Psoas muscle (tissue), 8 donors: ENCODE results near the gene GPR176. TPM values are rescaled to one million over a fixed set of nuclear protein-coding genes. Genes with fewer than 3 reads are reported as not detected.

Source experiments
- ATAC-seq, 4 donors: fragments of 200-7000 bp; cut with Tn5 transposase; one replicate each; pipeline ENCODE4 v1.9.1; 2020; ENCODE audit warnings: moderate library complexity in 3 of 4, mild to moderate bottlenecking in 2 of 4
- DNase-seq, 2 donors: peaks; one replicate each; pipeline ENCODE4 v3.0.0-alpha.2; 2020
- H3K27ac ChIP-seq: fragments of 200-600 bp; one replicate; pipeline ENCODE4 v1.8.0; 2022
- H3K27me3 ChIP-seq, 3 donors: fragments of 200-600 bp in 1 of 3; one replicate each; pipeline versions ENCODE4 v1.6.1 to v1.8.0; 2013 to 2022; ENCODE audit warnings: low read length in 2 of 3, mild to moderate bottlenecking in 2 of 3, moderate library complexity in 1 of 3; ENCODE audit not compliant: insufficient read depth in 3 of 3
- H3K36me3 ChIP-seq, 2 donors: fragments of 200-600 bp in 1 of 2; one replicate each; pipeline versions ENCODE4 v1.6.1 to v1.8.0; 2013 to 2022; ENCODE audit warnings: low read depth in 1 of 2, mild to moderate bottlenecking in 1 of 2, moderate library complexity in 1 of 2; ENCODE audit not compliant: insufficient read depth in 1 of 2
- H3K4me1 ChIP-seq: fragments of 200-600 bp; one replicate; pipeline ENCODE4 v1.8.0; 2022
- H3K4me3 ChIP-seq: fragments of 200-600 bp; one replicate; pipeline ENCODE4 v1.8.0; 2022; ENCODE audit warnings: mild to moderate bottlenecking
- H3K9me3 ChIP-seq: fragments of 200-600 bp; one replicate; pipeline ENCODE4 v1.8.0; 2022
- CTCF ChIP-seq: fragments of 200-600 bp; IDR thresholded peaks from one replicate; pipeline ENCODE4 v1.8.0; 2022; ENCODE audit warnings: antibody characterized with exemption
- WGBS, 3 donors: extraction: QIAGEN DNeasy Blood & Tissue Kit; methylation state at CpG; one replicate each; pipeline versions ENCODE4 v1.1.6 to v1.1.7; 2013; 5-methylcytosine and 5-hydroxymethylcytosine counted together
- intact Hi-C, 2 donors: fragments of 100-400 bp; cut with DNase I; formaldehyde crosslinking; loops; one replicate each; pipeline versions ENCODE4 v1.11.0 to v1.14.2; 2022
- polyA plus RNA-seq, 3 donors: library from polyadenylated mRNA; stranded (reverse); fragments of 200-250 nt; gene quantifications; one replicate each; pipeline ENCODE4 v1.2.3, GENCODE V29; 2013
- total RNA-seq, 4 donors: library from RNA; stranded (reverse); fragmentation: NEBNext Ultra II Directional in 2 of 4; extraction: Animal tissue kit (Norgen Biotek cat#: 25700) in 2 of 4; gene quantifications; one replicate each; pipeline versions ENCODE4 v1.2.1 to v1.2.4, GENCODE V29; 2021 to 2023
- donor health status: healthy with polysubstance abuse.
- donor health status: DM: no; HTN: no; CAD: no; lungs with moderate emphysema.
- donor health status: Bipolar disorder and iron deficiency.
- donor health status: healthy.
- donor health status: DM: yes; HTN: yes; CAD: no.
- donor health status: DM: no; HTN: no; CAD: no.
- donor health status: DM: no; HTN: no; CAD: no.
- donor health status: DM: yes; HTN: yes; CAD: no.

The GPR176 gene
- total and polyA plus RNA-seq, 7 donors = 0.30 to 1.3 (median 0.83) TPM

- ATAC-seq (no peak), DNase-seq (no peak)
- peaks cover 0 to 30% (median 0%) of the 10 kb centered on the region in 3 donors for H3K27me3 ChIP-seq
- no peak overlapping the region for H3K4me3 ChIP-seq
- no peaks in the 10 kb centered on the region for H3K9me3 ChIP-seq
- TF ChIP-seq CTCF = no peak
- no peaks in the 10 kb centered on the region for H3K4me1 ChIP-seq
- intact Hi-C loops = loop anchor here (10.0 kb wide), 4 partner anchors 141 to 321 kb away; partner anchors contain the start of genes BMF (in 1 of the 2), GPR176 (in 1 of the 2) and SRP14 (in 1 of the 2)
- no peaks in the 10 kb centered on the region for H3K36me3 ChIP-seq
- no peak overlapping the region for H3K27ac ChIP-seq
- 49 to 58% (median 53%) methylated on average over 4 of the region's 4 CpGs for WGBS, 3 donors
Measured at GRCh38 chr15:39784125-39784524, 135.9 kb downstream of the GPR176 start.

- peaks cover 0 to 36% (median 0%) of the 10 kb centered on the region in 3 donors for H3K27me3 ChIP-seq
- H3K4me3 ChIP-seq = peak overlapping the region; percentile 78
- ATAC-seq = no peak
- H3K4me1 ChIP-seq = no peaks in the 10 kb centered on the region
- no peak for DNase-seq
- H3K9me3 ChIP-seq = no peaks in the 10 kb centered on the region
- H3K27ac ChIP-seq = no peak overlapping the region
- 3 to 10% (median 7%) methylated on average over 10 of the region's 10 CpGs for WGBS, 3 donors
- TF ChIP-seq CTCF = no peak
- H3K36me3 ChIP-seq = no peaks in the 10 kb centered on the region
- intact Hi-C loops = loop anchor here (10.0 kb wide), 4 partner anchors 141 to 321 kb away; partner anchors contain the start of genes BMF (in 1 of the 2), GPR176 (in 1 of the 2) and SRP14 (in 1 of the 2)
Measured at GRCh38 chr15:39783244-39783820, 136.7 kb downstream of the GPR176 start.

GRCh38 chr15:39782441-39783138 is 137.5 kb downstream of the GPR176 start, which contains the start of gene FSIP1:
FSIP1 (minus strand) TSS chr15:39782841; CDS start chr15:39776524, 6,317 bp downstream.
- Histone ChIP-seq H3K36me3 (no peaks in the 10 kb centered on the region), H3K27me3 (peaks cover 0 to 38% (median 0%) of the 10 kb centered on the region in 3 donors), H3K4me1 (no peaks in the 10 kb centered on the region), H3K4me3 (peak within 1 kb of the TSS; percentile 78), H3K27ac (no peak within 1 kb of the TSS), H3K9me3 (no peaks in the 10 kb centered on the region)
- peak; percentile 96 to 98 (median 98) for ATAC-seq
- DNase-seq = peak; percentile 96 to 97
- WGBS, 3 donors = 0 to 1% (median 0%) methylated on average over 50 to 64 of the region's 64 CpGs
- TF ChIP-seq CTCF = no peak
- intact Hi-C loops = loop anchor here (10.0 kb wide), 4 partner anchors 142 to 322 kb away; partner anchors contain the start of genes BMF (in 1 of the 2), GPR176 (in 1 of the 2) and SRP14 (in 1 of the 2)

- intact Hi-C loops = loop anchor here (10.0 kb wide), 4 partner anchors 143 to 323 kb away; partner anchors contain the start of genes BMF (in 1 of the 2), GPR176 (in 1 of the 2) and SRP14 (in 1 of the 2)
Measured at GRCh38 chr15:39781967-39782302, 138.1 kb downstream of the GPR176 start.

More at GRCh38 chr15:39781967-39782302, 138.1 kb downstream of the GPR176 start:
- no peak for TF ChIP-seq CTCF
- H3K27ac ChIP-seq = no peak overlapping the region
- no peaks in the 10 kb centered on the region for H3K4me1 ChIP-seq
- DNase-seq = no peak
- no peaks in the 10 kb centered on the region for H3K9me3 ChIP-seq
- WGBS, 3 donors = 71 to 77% (median 75%) methylated on average over 2 of the region's 2 CpGs
- peak overlapping the region; percentile 78 for H3K4me3 ChIP-seq
- no peak for ATAC-seq
- H3K36me3 ChIP-seq = no peaks in the 10 kb centered on the region
- peaks cover 0 to 38% (median 0%) of the 10 kb centered on the region in 3 donors for H3K27me3 ChIP-seq
